Measurements from ENCODE around the gene EBI3.
A peak's percentile ranks its signal among the peaks of the same experiment; 100 is the strongest.
"Not testable (repeated sequence)": the region's sequence is repeated elsewhere in the genome, so short reads cannot be mapped to it uniquely, and the experiment has no call there.

EBI3 gene

DNA sequence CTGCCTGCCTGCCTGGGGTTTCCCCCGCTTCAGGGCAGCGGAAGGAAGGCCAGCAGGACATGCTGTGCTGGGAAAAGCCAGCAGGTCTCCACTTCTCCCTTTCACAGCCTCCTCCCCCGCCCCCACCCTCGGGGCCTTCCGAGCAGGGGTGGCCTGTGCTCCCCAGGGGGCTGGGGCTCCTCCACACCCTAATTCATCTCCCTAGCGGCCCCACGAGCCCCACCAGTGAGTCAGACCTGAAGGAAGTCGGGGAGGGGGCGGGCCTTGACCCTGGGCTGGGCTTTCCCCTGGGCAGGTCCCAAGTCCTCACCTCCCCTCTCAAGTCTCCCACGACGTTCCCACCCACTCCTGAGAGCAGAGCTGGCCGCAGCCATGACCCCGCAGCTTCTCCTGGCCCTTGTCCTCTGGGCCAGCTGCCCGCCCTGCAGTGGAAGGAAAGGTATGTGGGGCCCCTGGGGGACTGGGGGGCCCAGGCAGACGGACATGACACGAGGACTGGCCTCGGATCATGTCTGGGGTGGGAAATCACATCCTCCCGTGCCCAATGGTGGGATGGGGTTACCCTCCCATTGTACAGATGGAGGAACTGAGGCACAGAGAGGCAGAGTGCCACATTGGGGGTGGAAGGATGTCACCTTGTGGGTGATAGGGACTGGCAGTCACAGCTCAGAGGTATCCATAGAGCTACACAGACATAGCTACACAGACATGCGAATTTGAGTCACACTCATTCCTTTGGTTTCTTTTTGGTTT is at the start of gene EBI3:
Gene EBI3, plus strand, starts transcription at position 345 of the 753 bp plus-strand sequence. Its CDS starts 28 bp downstream, at position 373.
- peak; percentile 11 for DNase-seq (ENCODE audit: low spot score)

DNA sequence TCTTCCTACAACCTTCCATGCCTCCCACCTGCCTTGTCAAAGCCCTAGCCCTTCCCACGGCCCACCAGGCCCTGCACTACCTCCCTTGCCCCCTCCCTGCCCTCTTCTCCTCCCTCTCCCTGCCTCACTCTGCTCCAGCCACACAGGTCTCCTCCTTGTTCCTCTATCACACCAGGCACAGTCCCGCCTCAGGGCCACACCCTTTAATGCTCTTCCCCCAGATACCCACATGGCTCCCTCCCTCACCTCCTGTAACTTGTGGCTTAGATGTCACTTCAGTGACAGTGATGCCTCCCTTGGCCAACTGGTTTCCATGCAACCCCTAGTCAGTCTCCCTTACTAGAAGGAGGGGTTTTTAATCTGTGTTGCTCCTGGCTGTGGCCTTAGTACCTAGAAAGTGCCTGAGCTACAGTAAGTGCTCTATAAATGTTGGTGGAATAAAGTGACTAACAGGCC is 48.2 kb upstream of the EBI3 start:
- DNase-seq (ENCODE audit: low spot score): no peak

- DNase-seq (ENCODE audit: low spot score): peak; percentile 100
These were observed 47.1 kb upstream of the EBI3 start, which contains the start of the genes ANKRD24 and SIRT6 for GRCh38 chr19:4182084-4182810. Gene ANKRD24, plus strand, starts transcription at chr19:4182689. Its CDS starts 3,737 bp downstream, at chr19:4186426. Gene SIRT6, minus strand, starts transcription at chr19:4182563. Its CDS starts 24 bp downstream, at chr19:4182539.

DNA sequence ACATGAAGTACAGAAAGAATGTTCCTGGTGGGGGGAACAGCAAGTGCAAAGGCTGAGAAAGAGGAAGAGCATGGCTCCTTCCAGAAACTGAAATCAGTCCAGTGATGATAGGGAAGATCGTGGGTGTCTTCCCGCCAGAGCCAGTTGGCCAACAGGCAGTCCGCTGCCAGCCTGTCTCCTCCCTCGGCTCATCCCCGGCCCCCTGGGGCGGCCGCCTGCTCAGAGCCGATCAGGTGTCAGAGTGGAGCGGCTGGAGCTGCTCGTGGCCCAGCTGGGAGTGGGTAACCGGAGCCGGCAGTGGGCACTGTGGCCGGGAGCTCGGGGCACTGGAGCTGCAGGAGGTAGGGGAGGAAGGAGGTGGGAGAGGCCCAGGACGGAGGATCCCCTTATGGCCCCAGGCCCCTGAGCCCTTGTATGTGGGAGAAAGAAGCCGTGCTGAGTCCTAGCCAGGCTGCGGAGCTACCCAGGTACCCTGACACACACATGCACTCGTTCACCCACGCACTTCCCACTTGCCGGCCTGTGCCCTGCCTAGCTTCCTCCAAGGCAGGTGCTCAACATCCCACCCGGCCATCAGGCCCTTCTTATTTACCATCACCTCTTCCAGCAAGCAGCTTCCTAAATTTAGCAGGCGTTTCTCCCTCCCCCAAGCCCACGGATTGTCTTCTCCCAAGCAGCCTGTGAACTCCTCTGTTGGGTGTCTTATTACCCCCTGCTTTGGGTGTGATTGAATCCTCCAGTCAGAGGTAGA is 45.2 kb upstream of the EBI3 start:
- no peak for DNase-seq (ENCODE audit: low spot score)

- DNase-seq (ENCODE audit: low spot score): no peak
These were observed 44.5 kb upstream of the EBI3 start for GRCh38 chr19:4184718-4185352.

GRCh38 chr19:4185413-4186086 is 43.8 kb upstream of the EBI3 start:
- no peak for DNase-seq (ENCODE audit: low spot score)

- DNase-seq (ENCODE audit: low spot score): peak; percentile 90
These were observed 43.0 kb upstream of the EBI3 start for GRCh38 chr19:4186087-4186993.

DNA sequence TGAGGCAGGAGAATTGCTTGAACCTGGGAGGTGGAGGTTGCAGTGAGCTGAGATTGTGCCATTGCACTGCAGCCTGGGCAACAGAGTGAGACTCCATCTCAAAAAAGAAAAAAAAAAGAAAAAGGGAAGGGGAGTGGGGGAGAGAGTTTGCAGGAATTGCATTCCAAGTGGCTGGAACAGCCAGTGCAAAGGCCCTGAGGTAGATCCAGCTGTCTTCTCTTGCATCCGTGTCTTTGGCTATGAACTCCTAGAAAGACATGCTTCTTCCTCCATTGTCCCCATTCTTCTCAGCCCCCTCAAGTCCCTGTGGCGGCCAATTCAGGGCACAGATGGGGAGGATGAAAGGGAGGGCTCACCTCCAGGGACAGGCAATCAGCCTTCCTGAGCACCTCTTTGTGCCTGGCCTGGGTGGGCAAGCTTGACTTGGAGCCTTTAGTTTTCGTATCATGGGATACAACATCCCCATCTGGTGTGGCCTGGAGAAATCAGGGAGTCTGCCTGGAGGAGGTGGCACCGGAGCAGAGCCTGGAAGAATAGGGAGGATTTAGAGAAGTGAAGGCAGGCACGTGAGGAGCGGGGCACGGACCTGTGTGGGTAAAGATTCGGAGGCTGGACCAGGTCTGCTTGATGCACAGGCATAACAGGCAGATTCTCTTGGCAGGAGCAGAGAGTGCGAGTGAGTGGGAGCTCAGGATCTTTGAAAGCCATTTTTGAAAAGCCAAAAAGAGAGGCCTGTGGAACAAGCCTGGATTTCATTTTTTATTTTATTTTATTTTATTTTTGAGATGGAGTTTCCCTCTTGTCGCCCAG is 41.8 kb upstream of the EBI3 start:
- no peak for DNase-seq (ENCODE audit: low spot score)

GRCh38 chr19:4189641-4190040 is 39.7 kb upstream of the EBI3 start:
- no peak for DNase-seq (ENCODE audit: low spot score)

DNA sequence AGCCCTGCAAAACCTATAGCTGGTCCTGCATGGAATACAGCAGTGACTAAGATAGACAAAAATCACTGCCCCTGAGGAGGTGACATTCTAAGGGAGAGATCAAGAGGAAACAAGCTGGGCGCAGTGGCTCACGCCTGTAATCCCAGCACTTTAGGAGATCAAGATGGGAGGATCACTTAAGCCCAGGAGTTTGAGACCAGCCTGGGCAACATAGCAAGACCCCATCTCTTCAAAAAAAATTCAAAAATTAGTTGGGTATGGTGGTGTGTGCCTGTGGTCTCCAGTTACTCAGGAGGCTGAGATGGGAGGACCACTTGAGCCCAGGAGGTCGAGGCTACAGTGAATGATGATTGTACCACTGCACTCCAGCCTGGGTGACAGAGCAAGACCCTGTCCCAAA is 36.8 kb upstream of the EBI3 start:
- DNase-seq (ENCODE audit: low spot score): not testable (repeated sequence)

DNA sequence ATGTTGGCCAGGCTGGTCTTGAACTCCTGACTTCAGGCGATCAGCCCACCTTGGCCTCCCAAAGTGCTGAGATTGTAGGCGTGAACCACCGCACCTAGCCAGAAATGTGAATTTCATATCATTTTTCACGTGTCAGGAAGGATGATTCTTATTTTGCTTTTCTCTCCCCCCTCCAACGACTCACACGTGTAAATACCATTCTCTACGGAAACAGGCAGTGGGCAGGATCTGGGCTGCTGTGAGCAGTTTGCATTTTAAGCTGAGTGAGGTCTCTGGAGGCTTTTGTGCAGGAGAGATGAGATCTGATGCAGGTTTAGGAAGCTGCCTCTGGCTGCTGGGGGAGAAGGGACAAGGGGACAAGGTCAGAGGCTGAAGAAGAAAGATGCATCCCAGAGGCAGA is 35.0 kb upstream of the EBI3 start:
- DNase-seq (ENCODE audit: low spot score): no peak

GRCh38 chr19:4196009-4196408 is 33.3 kb upstream of the EBI3 start:
- DNase-seq (ENCODE audit: low spot score): no peak

GRCh38 chr19:4196587-4197148 is 32.7 kb upstream of the EBI3 start:
- DNase-seq (ENCODE audit: low spot score): no peak

DNA sequence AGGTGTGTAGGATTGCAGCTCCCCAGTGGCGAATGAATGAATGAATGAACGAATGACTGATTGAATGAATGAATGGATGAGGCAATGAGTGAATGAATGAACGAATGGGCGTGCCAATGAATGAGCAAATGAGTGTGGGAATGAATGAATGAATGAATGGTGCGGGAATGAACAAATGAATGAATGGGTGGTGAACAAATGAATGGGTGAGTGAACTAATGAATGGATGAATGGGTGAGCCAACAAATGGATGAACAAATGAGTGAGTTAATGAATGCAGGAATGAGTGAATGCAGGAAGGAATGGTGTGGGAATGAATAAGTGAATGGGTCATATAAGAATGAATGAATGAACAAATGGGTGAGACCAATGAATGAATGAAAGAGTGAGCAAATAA is 32.1 kb upstream of the EBI3 start:
- no peak for DNase-seq (ENCODE audit: low spot score)

GRCh38 chr19:4197625-4198466 is 31.5 kb upstream of the EBI3 start:
- DNase-seq (ENCODE audit: low spot score): peak; percentile 39

- no peak for DNase-seq (ENCODE audit: low spot score)
These were observed 30.7 kb upstream of the EBI3 start for GRCh38 chr19:4198467-4199126.

DNA sequence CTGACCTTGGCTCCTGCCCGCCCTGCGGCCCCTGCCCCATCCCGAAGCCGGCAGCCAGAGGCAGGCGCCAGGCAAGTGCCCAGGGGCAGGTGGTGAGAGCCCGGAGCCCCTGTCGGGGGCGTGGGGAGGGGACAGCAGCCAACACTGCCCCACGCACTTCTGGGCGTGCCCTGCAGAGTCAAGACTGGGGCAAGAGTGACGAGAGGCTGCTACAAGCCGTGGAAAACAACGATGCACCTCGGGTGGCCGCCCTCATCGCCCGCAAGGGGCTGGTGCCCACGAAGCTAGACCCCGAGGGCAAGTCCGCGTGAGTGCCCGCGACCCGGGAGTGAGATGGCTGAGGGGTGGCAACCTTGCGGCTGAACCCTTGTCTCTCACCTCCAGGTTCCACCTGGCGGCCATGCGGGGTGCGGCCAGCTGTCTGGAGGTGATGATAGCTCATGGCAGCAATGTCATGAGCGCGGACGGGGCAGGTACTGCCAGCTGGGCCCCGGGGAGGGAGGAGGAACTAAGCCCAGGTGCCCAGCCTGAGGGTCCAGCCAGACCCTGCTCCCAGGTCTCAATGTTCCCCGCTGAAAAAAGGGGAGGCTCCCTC is 29.5 kb upstream of the EBI3 start:
- no peak for DNase-seq (ENCODE audit: low spot score)

All from AG20443 (cell line).